GM13977 (cell line): ENCODE data around the gene XPR1.
"Not testable (repeated sequence)": the region's sequence is repeated elsewhere in the genome, so short reads cannot be mapped to it uniquely, and the experiment has no call there.

Experiments used
- DNase-seq: peaks from one replicate; pipeline ENCODE4 v3.0.0; 2012; ENCODE audit warnings: low spot score
- CTCF ChIP-seq: IDR thresholded peaks from 2 replicates; pipeline ENCODE4 v1.5.1; 2012; ENCODE audit warnings: mild to moderate bottlenecking, control low read depth; ENCODE audit not compliant: insufficient read depth; ENCODE audit errors: extremely low read depth, missing control alignments
- in situ Hi-C: fragments of 300-500 bp; cut with MboI; formaldehyde crosslinking; loops from one replicate; pipeline ENCODE4 v1.12.0; 2022; ENCODE audit warnings: low sequenced_read_pairs, low pct_unique_long_range_greater_than_20kb, mixed read lengths, inconsistent platforms; ENCODE audit not compliant: unreplicated experiment

The XPR1 gene

GRCh38 chr1:180693564-180694244 is 61.9 kb downstream of the XPR1 start:
- no peak for DNase-seq
- in situ Hi-C loops: no loop called here
- TF ChIP-seq CTCF: no peak

GRCh38 chr1:180695282-180695681 is 63.5 kb downstream of the XPR1 start:
- no peak for DNase-seq

GRCh38 chr1:180696361-180696760 is 64.5 kb downstream of the XPR1 start:
- DNase-seq: no peak
- TF ChIP-seq CTCF: no peak
- in situ Hi-C loops: no loop called here

More at GRCh38 chr1:180695282-180695681, 63.5 kb downstream of the XPR1 start:
- no peak for TF ChIP-seq CTCF
- in situ Hi-C loops: no loop called here

DNA sequence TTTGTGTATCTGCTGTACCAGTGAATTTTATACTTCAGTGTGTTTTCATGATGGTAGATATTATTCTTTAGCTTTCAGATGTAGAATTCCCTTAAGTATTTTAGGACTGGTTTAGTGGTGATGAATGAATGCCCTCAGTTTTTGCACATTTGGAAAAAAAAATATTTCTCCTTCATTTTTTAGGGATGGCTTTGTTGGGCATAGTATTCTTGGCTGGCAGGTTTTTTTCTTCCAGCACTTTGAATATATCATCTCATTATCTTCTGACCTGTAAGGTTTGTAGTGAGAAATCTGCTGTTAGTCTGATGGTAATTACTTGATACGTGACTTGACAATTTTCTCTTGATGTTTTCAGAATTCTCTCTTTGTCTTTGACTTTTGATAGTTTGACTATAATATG is 66.8 kb downstream of the XPR1 start:
- no peak for DNase-seq
- no peak for TF ChIP-seq CTCF
- in situ Hi-C loops: no loop called here

DNA sequence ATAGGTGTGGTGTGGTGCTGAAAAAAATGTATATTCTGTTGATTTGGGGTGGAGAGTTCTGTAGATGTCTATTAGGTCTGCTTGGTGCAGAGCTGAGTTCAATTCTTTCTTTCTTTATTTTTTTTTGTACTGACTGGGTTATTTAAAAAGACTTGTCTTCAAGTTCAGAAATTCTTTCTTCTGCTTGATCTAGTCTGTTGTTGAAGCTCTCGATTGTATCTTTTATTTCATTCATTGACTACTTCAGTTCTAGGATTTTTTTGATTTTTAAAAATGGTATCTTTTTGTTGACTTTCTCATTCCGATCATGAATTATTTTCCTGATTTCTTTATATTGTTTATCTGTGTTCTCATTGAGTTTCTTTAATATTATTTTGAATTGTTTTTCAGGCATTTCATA is 70.6 kb downstream of the XPR1 start:
- DNase-seq, in situ Hi-C loops: not testable (repeated sequence)

DNA sequence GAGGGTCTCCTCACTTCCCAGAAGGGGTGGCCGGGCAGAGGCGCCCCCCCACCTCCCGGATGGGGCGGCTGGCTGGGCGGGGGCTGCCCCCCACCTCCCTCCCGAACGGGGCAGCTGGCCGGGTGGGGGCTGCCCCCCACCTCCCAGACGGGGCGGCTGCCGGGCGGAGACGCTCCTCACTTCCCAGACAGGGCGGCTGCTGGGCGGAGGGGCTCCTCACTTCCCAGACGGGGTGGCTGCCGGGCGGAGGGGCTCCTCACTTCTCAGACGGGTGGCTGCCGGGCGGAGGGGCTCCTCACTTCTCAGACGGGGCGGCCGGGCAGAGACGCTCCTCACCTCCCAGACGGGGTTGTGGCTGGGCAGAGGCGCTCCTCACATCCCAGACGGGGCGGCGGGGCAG is 78.9 kb downstream of the XPR1 start:
- in situ Hi-C loops, DNase-seq: not testable (repeated sequence)

DNA sequence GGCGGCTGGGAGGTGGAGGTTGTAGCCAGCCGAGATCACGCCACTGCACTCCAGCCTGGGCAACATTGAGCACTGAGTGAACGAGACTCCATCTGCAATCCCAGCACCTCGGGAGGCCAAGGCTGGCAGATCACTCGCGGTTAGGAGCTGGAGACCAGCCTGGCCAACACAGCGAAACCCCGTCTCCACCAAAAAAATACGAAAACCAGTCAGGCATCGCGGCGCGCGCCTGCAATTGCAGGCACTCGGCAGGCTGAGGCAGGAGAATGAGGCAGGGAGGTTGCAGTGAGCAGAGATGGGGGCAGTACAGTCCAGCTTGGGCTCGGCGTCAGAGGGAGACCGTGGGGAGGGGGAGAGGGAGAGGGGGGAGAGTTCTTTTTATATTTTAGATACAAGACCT is 79.4 kb downstream of the XPR1 start:
- DNase-seq, in situ Hi-C loops: not testable (repeated sequence)

- TF ChIP-seq CTCF: no peak
- in situ Hi-C loops: no loop called here
- no peak for DNase-seq
Observed at GRCh38 chr1:180720753-180721152, 88.9 kb downstream of the XPR1 start.
